GM10847 (cell line): Measurements from ENCODE around the gene OSCAR.

ENCODE experiments used
- POLR2A ChIP-seq: IDR thresholded peaks from 2 replicates; pipeline ENCODE4 v1.6.1; 2011; ENCODE audit not compliant: insufficient read length; ENCODE audit errors: extremely low read depth

OSCAR gene, protein sequence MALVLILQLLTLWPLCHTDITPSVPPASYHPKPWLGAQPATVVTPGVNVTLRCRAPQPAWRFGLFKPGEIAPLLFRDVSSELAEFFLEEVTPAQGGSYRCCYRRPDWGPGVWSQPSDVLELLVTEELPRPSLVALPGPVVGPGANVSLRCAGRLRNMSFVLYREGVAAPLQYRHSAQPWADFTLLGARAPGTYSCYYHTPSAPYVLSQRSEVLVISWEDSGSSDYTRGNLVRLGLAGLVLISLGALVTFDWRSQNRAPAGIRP

DNA sequence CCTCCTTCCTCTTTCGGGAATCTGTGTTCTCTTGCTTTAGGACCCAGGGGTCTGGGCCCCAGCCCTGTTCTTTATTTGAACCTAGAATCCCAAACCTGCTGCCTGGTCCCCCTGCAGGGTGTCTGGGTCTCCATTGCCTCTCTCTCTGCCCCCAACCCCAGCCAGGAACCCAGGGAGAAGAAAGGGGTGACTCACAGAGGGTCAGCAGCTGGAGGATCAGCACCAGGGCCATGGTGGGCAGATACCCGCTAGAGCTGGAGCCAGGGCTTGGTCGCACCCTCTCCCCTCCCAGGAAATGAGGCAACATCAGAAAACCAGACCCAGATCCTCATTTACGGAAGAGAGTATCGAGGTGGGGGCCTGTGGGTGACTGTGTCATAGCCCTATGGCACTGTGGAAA, at the start of gene OSCAR:
TSS of gene OSCAR (minus strand) at position 243 of the 400 bp plus-strand sequence. CDS start at position 232, 11 bp downstream.
- TF ChIP-seq POLR2A: no peak

GRCh38 chr19:54149021-54149812, 48.6 kb upstream of the OSCAR start:
- no peak for TF ChIP-seq POLR2A

DNA sequence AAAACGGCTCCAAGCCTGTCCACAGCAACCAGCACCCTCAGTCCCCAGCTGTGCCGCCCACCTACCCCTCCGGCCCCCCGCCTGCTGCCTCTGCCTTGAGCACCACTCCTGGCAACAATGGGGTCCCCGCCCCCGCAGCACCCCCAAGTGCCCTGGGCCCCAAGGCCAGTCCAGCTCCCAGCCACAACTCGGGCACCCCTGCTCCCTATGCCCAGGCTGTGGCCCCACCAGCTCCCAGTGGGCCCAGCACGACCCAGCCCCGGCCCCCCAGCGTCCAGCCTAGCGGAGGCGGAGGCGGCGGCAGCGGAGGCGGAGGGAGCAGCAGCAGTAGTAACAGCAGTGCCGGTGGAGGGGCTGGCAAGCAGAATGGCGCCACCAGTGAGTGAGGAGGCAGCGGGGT, 47.6 kb upstream of the OSCAR start:
- TF ChIP-seq POLR2A: no peak

GRCh38 chr19:54147676-54148075, 47.1 kb upstream of the OSCAR start:
- no peak for TF ChIP-seq POLR2A

GRCh38 chr19:54145541-54146158, 45.0 kb upstream of the OSCAR start:
- TF ChIP-seq POLR2A: no peak

- no peak for TF ChIP-seq POLR2A
Observed at GRCh38 chr19:54142166-54142780, 41.7 kb upstream of the OSCAR start.

DNA sequence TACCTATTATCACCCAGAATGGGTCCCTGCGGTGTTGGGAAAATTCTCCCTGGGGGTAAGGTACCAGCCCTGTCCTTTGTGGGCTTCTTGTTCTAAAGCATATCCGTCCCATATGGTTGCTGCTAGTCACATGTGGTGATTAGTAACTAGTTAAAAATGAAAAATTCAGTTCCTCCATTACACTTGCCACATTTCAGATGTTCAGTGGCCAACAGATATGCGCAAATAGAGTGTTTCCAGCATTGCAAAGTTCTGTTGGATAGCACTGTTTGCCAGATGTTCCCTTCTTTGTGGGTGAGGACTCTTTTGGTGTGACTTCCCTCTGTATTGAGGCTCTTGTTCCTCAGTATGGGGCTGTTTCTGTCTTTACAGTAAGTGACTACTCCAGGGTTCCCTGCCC, 40.8 kb upstream of the OSCAR start:
- TF ChIP-seq POLR2A: no peak

DNA sequence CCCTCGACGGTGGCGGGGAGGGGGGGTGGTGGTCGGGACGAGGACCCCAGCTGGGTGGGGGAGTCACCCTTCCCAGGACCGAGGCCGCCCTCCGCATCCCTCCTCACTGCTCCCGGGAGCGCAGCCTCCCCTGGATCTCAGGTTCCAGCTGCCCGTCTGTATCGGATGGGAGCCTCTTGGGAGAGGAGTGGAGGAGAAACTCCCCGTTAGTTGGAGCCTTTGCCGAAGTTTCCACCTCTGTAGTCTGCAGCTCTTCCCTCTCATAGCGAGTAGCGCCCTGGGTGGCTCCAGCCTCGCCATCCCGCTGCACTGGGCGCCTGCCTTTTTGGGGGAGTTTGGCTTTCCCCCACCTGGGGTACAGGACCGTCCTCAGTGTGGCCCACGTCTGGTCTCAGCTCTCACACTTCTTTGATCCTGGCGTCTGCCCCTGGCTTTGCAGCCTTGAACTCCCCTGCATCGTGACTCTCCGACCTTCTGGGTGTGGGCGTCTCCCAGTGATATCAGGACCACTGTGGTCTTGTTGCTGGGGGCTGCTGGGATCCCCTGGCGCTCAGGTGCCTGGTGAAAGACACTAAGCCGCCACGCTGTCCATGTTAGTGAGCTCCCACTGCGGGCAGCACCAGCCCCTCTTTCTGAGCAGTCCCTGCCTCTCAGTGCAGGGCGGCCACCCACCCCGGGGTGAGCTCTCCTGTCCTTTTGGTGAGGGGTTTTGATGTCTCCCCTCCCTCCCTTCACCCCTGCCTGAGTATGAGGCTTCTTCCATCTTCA, 38.1 kb upstream of the OSCAR start:
- TF ChIP-seq POLR2A: no peak

GRCh38 chr19:54137699-54138488, 37.3 kb upstream of the OSCAR start, which contains the start of gene CNOT3:
Gene CNOT3, plus strand, starts transcription at chr19:54137762. Its CDS starts 5,217 bp downstream, at chr19:54142979.
- peak; percentile 78 for TF ChIP-seq POLR2A

DNA sequence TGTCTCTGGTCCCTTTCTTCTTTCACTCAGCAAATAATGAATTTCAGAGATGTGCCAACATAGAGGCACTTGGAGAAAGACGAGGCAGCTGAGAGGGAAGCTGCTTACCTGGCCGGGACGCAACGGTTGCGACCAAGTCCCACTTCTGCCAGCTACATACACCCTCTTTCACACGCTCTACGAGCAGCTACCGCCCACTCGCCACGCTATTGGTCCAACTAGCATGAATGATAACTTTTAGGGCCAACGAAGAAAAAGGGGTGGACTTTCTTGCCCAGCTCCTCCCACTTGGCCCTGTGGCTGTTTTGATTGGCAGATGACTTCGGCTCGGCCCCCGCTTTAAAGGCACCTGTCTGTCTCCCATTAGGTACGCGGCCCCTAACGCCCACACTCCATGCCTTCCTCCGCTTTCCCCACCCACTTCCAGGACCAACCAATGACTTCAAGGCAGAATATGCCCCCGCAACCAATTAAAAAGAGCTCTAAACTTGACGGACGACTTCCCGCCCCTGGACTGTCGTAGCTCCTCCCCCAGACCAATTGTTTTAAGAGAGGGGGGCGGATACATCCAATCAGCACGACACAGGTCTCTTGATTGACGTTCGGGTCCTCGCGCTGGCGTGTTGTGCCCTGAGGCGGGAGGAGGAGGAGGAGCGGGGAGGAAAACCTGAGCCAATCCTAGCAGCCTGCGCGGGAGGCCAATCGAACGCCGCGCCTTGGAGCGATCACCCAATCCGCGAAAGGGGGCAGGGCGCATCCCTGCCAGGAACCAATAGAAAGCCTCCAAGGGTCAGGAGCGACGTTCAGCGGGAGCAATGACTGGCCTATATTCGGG, 36.5 kb upstream of the OSCAR start:
- peak; percentile 84 for TF ChIP-seq POLR2A

DNA sequence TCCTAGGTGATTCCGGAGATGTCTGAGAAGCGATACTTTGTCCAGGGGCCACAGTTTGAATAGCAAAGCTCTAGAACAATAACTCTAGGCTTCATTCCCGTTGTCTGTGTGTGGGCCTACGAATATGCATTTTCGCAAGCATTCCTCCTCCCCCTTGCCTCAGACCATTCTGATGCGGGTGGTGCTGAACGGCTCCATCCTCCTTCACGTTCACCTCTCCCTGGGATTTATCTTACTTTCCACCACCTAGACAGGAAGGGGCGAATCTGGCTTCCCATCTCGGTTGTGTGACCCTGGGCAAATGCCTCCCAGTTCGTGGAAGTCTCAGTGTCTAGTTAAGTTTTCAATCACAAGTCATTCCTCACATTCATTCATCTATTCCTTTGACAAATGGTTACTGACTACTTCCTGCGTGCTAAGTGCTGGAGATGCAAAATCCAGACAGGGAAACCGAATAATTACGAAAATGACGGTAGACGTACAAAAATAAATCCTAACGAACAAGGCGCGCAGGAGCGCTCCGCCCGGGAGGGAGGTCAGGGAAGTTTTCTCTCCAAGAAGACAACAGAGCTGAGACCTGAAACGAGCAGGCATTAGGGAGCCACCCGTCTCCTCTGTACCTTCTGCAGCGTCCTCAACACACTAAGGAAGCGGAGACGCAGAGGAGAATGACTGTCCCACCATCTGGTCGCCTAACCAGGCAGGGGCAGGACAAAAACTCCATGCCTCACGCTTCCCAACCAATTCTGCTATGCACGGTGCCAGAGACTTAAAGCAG, 35.7 kb upstream of the OSCAR start:
- no peak for TF ChIP-seq POLR2A

GRCh38 chr19:54133957-54134590, 33.5 kb upstream of the OSCAR start:
- no peak for TF ChIP-seq POLR2A
